PC-9 (cell line): ENCODE measurements around the gene RNF8. TPM values are rescaled to one million over a fixed set of nuclear protein-coding genes. Genes with fewer than 3 reads are reported as not detected.

Experiments
- BruUV-seq: library from RNA; stranded (reverse); fragments of 400-500 nt; replicated peaks from 2 replicates; lab custom pipeline; 2021; lab: Mats Ljungman, UMichigan
- CTCF ChIA-PET: fragments of 300-600 bp; sonication (Branson Sonifier 250); formaldehyde crosslinking; loops from one replicate; lab custom pipeline; 2022; ENCODE audit warnings: antibody characterized with exemption; lab: Charles Lee
- POLR2A ChIA-PET: fragments of 300-600 bp; sonication (Branson Sonifier 250); formaldehyde crosslinking; loops from one replicate; lab custom pipeline; 2022; ENCODE audit warnings: antibody characterized with exemption; ENCODE audit not compliant: unreplicated experiment; lab: Charles Lee
- DNase-seq, 2 experiments: peaks; one replicate each; pipeline versions ENCODE4 v3.0.0 to v3.0.0-alpha.2; 2015 to 2022; ENCODE audit warnings: mixed read lengths in 1 of 2
- H2AFZ ChIP-seq: fragments of 200-600 bp; sonication (generic); 2 replicates; pipeline ENCODE4 v1.8.1; 2017; ENCODE audit warnings: antibody characterized with exemption
- H3F3A ChIP-seq: fragments of 200-600 bp; sonication (generic); 2 replicates; pipeline ENCODE4 v1.8.1; 2017; ENCODE audit warnings: antibody characterized with exemption, mild to moderate bottlenecking, low read depth; ENCODE audit not compliant: insufficient read depth
- H3K27ac ChIP-seq: fragments of 200-600 bp; sonication (generic); 2 replicates; pipeline ENCODE4 v1.6.1; 2016; ENCODE audit warnings: mixed run types
- H3K27me3 ChIP-seq: fragments of 200-600 bp; sonication (generic); 2 replicates; pipeline ENCODE4 v1.6.1; 2016; ENCODE audit warnings: low read depth, mixed run types; ENCODE audit not compliant: insufficient read depth
- H3K36me3 ChIP-seq: fragments of 200-600 bp; sonication (generic); 2 replicates; pipeline ENCODE4 v1.6.1; 2016; ENCODE audit warnings: low read depth, mixed run types
- H3K4me1 ChIP-seq: fragments of 200-600 bp; sonication (generic); replicated peaks from 2 replicates; pipeline ENCODE4 v1.6.1; 2016; ENCODE audit warnings: mixed run types; ENCODE audit not compliant: insufficient read depth
- H3K4me2 ChIP-seq: fragments of 200-600 bp; sonication (generic); 2 replicates; pipeline ENCODE4 v1.6.1; 2017; ENCODE audit warnings: mixed run types
- H3K4me3 ChIP-seq: fragments of 200-600 bp; sonication (generic); 2 replicates; pipeline ENCODE4 v1.6.1; 2016; ENCODE audit warnings: mixed run types
- H3K79me2 ChIP-seq: fragments of 200-600 bp; sonication (generic); 2 replicates; pipeline ENCODE4 v1.6.1; 2017; ENCODE audit warnings: low read depth, mixed run types
- H3K9me2 ChIP-seq: fragments of 200-600 bp; sonication (generic); 2 replicates; pipeline ENCODE4 v1.8.1; 2017; ENCODE audit warnings: mild to moderate bottlenecking; ENCODE audit not compliant: insufficient read depth
- H3K9me3 ChIP-seq: fragments of 200-600 bp; sonication (generic); 2 replicates; pipeline ENCODE4 v1.8.1; 2016; ENCODE audit warnings: low read depth; ENCODE audit not compliant: insufficient read depth
- H4K20me1 ChIP-seq: fragments of 200-600 bp; sonication (generic); 2 replicates; pipeline ENCODE4 v1.8.1; 2017; ENCODE audit not compliant: insufficient read depth
- CTCF ChIP-seq: fragments of 200-600 bp; sonication (generic); conservative IDR thresholded peaks from 2 replicates; pipeline ENCODE4 v1.6.1; 2017; ENCODE audit warnings: mixed run types, antibody characterized with exemption, mild to moderate bottlenecking, moderate library complexity
- EZH2 ChIP-seq: fragments of 200-600 bp; sonication (generic); IDR thresholded peaks from 2 replicates; pipeline ENCODE4 v1.8.0; 2017; ENCODE audit warnings: antibody characterized with exemption, low read depth
- intact Hi-C: fragments of 100-400 bp; cut with micrococcal nuclease; formaldehyde crosslinking; loops from one replicate; pipeline ENCODE4 v1.10.0; 2022; ENCODE audit not compliant: unreplicated experiment
- total RNA-seq: library from RNA; stranded (reverse); gene quantifications from 2 replicates; pipeline ENCODE4 v1.2.3, GENCODE V29; 2021

RNF8 gene
- total RNA-seq, 1 experiment from 2014 or later: 17.5 TPM

DNA sequence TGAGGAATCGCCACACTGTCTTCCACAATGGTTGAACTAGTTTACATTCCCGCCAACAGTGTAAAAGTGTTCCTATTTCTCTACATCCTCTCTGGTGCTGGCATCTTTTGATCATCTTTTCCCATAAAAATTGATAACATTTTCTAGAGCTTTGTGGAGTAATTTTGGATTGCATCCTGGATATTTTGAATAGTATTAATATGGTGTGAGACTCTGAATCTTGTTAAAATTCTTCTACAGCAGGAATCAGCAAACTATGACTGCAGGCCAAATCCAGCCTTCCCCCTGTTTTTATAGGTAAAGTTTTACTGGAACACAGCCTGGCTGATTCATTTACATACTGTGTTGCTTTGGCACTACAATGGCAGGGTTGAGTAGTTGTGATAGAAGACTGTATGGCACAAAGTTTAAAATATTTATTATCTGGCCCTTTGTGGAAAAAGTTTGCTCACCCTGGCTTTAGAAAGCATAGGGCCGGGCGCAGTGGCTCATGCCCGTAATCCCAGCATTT lies 15.0 kb upstream of the RNF8 start:
- Histone ChIP-seq H3F3A (0 out of 2 replicates have a peak, but pooled peaks cover 2% of the 10 kb centered on the region), H3K4me2 (no peak overlapping the region)
- CTCF ChIA-PET: no interaction called here

GRCh38 chr6:37339741-37340638 lies 13.8 kb upstream of the RNF8 start:
- POLR2A ChIA-PET: no interaction called here

More for the DNA sequence above, 15.0 kb upstream of the RNF8 start:
- intact Hi-C loops: no loop called here
- Histone ChIP-seq H3K79me2 (no peaks in the 10 kb centered on the region), H3K27ac (no peak overlapping the region), H3K9me3 (no peaks in the 10 kb centered on the region), H4K20me1 (no peaks in the 10 kb centered on the region), H2AFZ (no peak overlapping the region), H3K27me3 (no peaks in the 10 kb centered on the region), H3K36me3 (no peaks in the 10 kb centered on the region), H3K9me2 (no peaks in the 10 kb centered on the region), H3K4me3 (no peak overlapping the region), H3K4me1 (no peaks in the 10 kb centered on the region)
- no peak for DNase-seq
- POLR2A ChIA-PET: no interaction called here
- no TSS peak for BruUV-seq
- TF ChIP-seq CTCF (no peak), EZH2 (no peak)

GRCh38 chr6:37340639-37340943 lies 13.2 kb upstream of the RNF8 start:
- ChIA-PET POLR2A (no interaction called here), CTCF (interaction anchor here (0.6 kb wide), 1 partner anchor 104 kb away, joined by 3 read pairs; no protein-coding TSS in a partner anchor)
- H3K9me3 ChIP-seq: no peaks in the 10 kb centered on the region
- H3K27me3 ChIP-seq: no peaks in the 10 kb centered on the region
- no peak overlapping the region for H3K4me3 ChIP-seq
- no peaks in the 10 kb centered on the region for H3K9me2 ChIP-seq
- H3K27ac ChIP-seq: no peak overlapping the region
- intact Hi-C loops: no loop called here
- no TSS peak for BruUV-seq
- no peaks in the 10 kb centered on the region for H3K36me3 ChIP-seq
- no peak overlapping the region for H2AFZ ChIP-seq
- H3F3A ChIP-seq: no peaks in the 10 kb centered on the region
- H3K79me2 ChIP-seq: no peaks in the 10 kb centered on the region
- H3K4me2 ChIP-seq: no peak overlapping the region
- TF ChIP-seq CTCF: no peak
- no peak for TF ChIP-seq EZH2
- no peaks in the 10 kb centered on the region for H3K4me1 ChIP-seq
- DNase-seq: no peak
- H4K20me1 ChIP-seq: no peaks in the 10 kb centered on the region

More at GRCh38 chr6:37339741-37340638, 13.8 kb upstream of the RNF8 start:
- H3K4me1 ChIP-seq: no peaks in the 10 kb centered on the region
- no peaks in the 10 kb centered on the region for H4K20me1 ChIP-seq
- H2AFZ ChIP-seq: no peak overlapping the region
- CTCF ChIA-PET: no interaction called here
- H3K36me3 ChIP-seq: no peaks in the 10 kb centered on the region
- no peaks in the 10 kb centered on the region for H3K79me2 ChIP-seq
- no peak overlapping the region for H3K4me2 ChIP-seq
- no peaks in the 10 kb centered on the region for H3K27me3 ChIP-seq
- TF ChIP-seq CTCF: no peak
- no peak for TF ChIP-seq EZH2
- H3K9me2 ChIP-seq: no peaks in the 10 kb centered on the region
- H3K27ac ChIP-seq: no peak overlapping the region
- intact Hi-C loops: no loop called here
- no peak for DNase-seq
- no peaks in the 10 kb centered on the region for H3K9me3 ChIP-seq
- no peaks in the 10 kb centered on the region for H3F3A ChIP-seq
- BruUV-seq: no TSS peak
- H3K4me3 ChIP-seq: no peak overlapping the region
